Esophagus muscularis mucosa (tissue), 4 donors: ENCODE data around the gene RBPJL. TPM values are rescaled to one million over a fixed set of nuclear protein-coding genes. Genes with fewer than 3 reads are reported as not detected.

Experiments used
- DNase-seq: peaks from one replicate; pipeline ENCODE4 v3.0.0-alpha.2; 2017; ENCODE audit errors: extremely low spot score
- H3K27ac ChIP-seq, 4 donors: fragments of 200-600 bp; sonication (generic); replicated peaks in 1 of 4; 1 replicate in 3 of 4; 2 replicates in 1 of 4; pipeline ENCODE4 v1.5.1; 2016 to 2019; ENCODE audit warnings: mild to moderate bottlenecking in 1 of 4
- H3K27me3 ChIP-seq, 4 donors: fragments of 200-600 bp; sonication (generic); one replicate each; pipeline versions ENCODE4 v1.5.1 to v1.6.0; 2016 to 2019
- H3K36me3 ChIP-seq, 4 donors: fragments of 200-600 bp; sonication (generic); one replicate each; pipeline ENCODE4 v1.5.1; 2016 to 2019
- H3K4me1 ChIP-seq, 4 donors: fragments of 200-600 bp; sonication (generic); one replicate each; pipeline ENCODE4 v1.5.1; 2016 to 2019
- H3K4me3 ChIP-seq, 4 donors: fragments of 200-600 bp; sonication (generic); 1 replicate in 2 of 4; 2 replicates in 2 of 4; pipeline ENCODE4 v1.5.1; 2016 to 2019; ENCODE audit warnings: mild to moderate bottlenecking in 4 of 4, moderate library complexity in 1 of 4
- H3K9me3 ChIP-seq, 4 donors: fragments of 200-600 bp; sonication (generic); 1 replicate in 3 of 4; 2 replicates in 1 of 4; pipeline ENCODE4 v1.5.1; 2016 to 2019
- CTCF ChIP-seq, 3 experiments: fragments of 200-600 bp in 2 of 3; fragments of 450-650 bp in 1 of 3; sonication (generic) in 2 of 3; IDR thresholded peaks; one replicate each; pipeline ENCODE4 v1.5.1; 2017 to 2019; ENCODE audit warnings: antibody characterized with exemption in 3 of 3, mild to moderate bottlenecking in 2 of 3, moderate library complexity in 1 of 3
- EP300 ChIP-seq: sonication (generic); formaldehyde crosslinking; IDR thresholded peaks from one replicate; pipeline ENCODE4 v1.6.1; 2017; ENCODE audit warnings: antibody characterized with exemption
- POLR2A ChIP-seq: fragments of 450-650 bp; IDR thresholded peaks from one replicate; pipeline ENCODE4 v1.6.1; 2017; ENCODE audit warnings: antibody characterized with exemption, moderate library complexity, mild to moderate bottlenecking, low read depth
- POLR2AphosphoS5 ChIP-seq, 2 donors: sonication (generic); formaldehyde crosslinking; IDR thresholded peaks; one replicate each; pipeline ENCODE4 v1.6.1; 2017; ENCODE audit warnings: antibody characterized with exemption in 2 of 2
- WGBS: methylation state at CpG from one replicate; pipeline ENCODE4 v1.1.5; 2018; 5-methylcytosine and 5-hydroxymethylcytosine counted together
- intact Hi-C: fragments of 100-400 bp; cut with DNase I; formaldehyde crosslinking; loops from one replicate; pipeline ENCODE4 v1.15.1; 2023
- total RNA-seq, 4 donors: library from RNA; depleted of rRNA; stranded (reverse); fragments of >200 nt; gene quantifications; one replicate each; pipeline versions ENCODE4 v1.1.0 to v1.2.1, GENCODE V29; 2016

Gene RBPJL
- total RNA-seq, 4 donors from 2014 or later, result not detected

DNA sequence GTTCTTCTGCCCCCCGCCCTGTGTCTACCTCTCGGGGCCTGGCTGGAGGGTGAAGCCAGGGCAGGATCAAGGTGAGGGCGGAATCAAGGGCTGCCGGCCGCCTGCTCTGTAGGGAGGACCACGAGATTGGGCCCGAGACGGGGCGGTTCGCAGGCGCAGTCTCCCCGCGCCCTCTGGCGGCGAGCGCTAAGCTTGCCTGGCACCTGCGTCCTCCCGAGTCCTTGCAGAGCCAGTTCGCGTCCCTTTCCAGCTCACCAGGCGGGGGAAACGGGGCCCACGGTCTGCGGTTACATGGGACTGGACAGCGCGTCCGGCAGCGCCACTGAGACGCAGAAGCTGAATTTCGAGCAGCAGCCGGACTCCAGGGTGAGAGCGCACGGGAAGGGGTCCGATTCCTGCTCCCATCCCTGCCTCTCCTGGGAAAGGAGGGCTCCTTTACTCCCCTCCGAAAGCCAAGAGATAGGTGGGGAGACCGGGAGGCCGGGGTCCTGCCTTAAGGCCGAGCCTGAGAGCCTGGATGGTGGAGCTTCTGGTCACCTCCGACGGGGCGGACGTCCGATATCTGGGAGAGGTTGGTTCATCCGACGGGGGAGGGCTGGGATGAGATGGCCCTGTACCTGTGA is 5.1 kb downstream of the RBPJL start:
- intact Hi-C loops, result no loop called here
- 46% methylated on average over 12 of the region's 45 CpGs for WGBS
- Histone ChIP-seq H3K9me3 (no peaks in the 10 kb centered on the region), H3K4me1 (peaks cover 0 to 25% (median 12%) of the 10 kb centered on the region in 4 donors), H3K4me3 (no peak overlapping the region), H3K27ac (no peak overlapping the region), H3K27me3 (peaks cover 0 to 87% (median 13%) of the 10 kb centered on the region in 4 donors), H3K36me3 (no peaks in the 10 kb centered on the region)
- TF ChIP-seq EP300 (no peak), CTCF (IDR thresholded peaks at IDR 0.05) (peak; percentile 48 to 87 (median 66))
- DNase-seq, result no peak

DNA sequence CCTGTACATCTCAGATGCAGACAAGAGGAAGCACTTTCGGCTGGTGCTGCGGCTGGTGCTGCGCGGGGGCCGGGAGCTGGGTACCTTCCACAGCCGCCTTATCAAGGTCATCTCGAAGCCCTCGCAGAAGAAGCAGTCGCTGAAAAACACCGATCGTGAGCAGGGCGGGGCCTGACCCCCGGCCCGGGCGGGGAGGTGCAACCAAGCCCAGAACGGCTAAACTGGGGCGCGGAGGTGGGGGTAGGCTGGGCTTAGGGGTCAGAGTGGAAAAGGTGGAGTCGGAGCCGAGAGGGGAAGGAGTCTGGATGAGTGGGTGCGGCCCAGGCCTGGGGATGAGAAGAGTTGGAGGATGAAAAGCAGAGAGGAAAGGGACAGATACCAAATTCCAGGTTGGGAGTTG is 5.6 kb downstream of the RBPJL start:
- H3K4me3 ChIP-seq, result no peak overlapping the region
- H3K27me3 ChIP-seq, result peaks cover 0 to 87% (median 15%) of the 10 kb centered on the region in 4 donors
- peaks cover 0 to 24% (median 12%) of the 10 kb centered on the region in 4 donors for H3K4me1 ChIP-seq
- 61% methylated on average over 21 of the region's 21 CpGs for WGBS
- no peak for TF ChIP-seq CTCF (IDR thresholded peaks at IDR 0.05)
- no peak for DNase-seq
- intact Hi-C loops, result no loop called here
- no peaks in the 10 kb centered on the region for H3K9me3 ChIP-seq
- H3K27ac ChIP-seq, result no peak overlapping the region
- H3K36me3 ChIP-seq, result no peaks in the 10 kb centered on the region

GRCh38 chr20:45313065-45313695 is 6.5 kb downstream of the RBPJL start:
- Histone ChIP-seq H3K9me3 (no peaks in the 10 kb centered on the region), H3K27ac (no peak overlapping the region), H3K36me3 (no peaks in the 10 kb centered on the region), H3K4me1 (peaks cover 0 to 22% (median 10%) of the 10 kb centered on the region in 4 donors), H3K4me3 (no peak overlapping the region), H3K27me3 (peaks cover 0 to 85% (median 17%) of the 10 kb centered on the region in 4 donors)
- intact Hi-C loops, result no loop called here
- TF ChIP-seq POLR2A, result no peak
- no peak for TF ChIP-seq EP300
- no peak for TF ChIP-seq CTCF (IDR thresholded peaks at IDR 0.05)
- TF ChIP-seq POLR2AphosphoS5 (IDR thresholded peaks at IDR 0.05), result no peak
- 90% methylated on average over 8 of the region's 8 CpGs for WGBS
- no peak for DNase-seq

DNA sequence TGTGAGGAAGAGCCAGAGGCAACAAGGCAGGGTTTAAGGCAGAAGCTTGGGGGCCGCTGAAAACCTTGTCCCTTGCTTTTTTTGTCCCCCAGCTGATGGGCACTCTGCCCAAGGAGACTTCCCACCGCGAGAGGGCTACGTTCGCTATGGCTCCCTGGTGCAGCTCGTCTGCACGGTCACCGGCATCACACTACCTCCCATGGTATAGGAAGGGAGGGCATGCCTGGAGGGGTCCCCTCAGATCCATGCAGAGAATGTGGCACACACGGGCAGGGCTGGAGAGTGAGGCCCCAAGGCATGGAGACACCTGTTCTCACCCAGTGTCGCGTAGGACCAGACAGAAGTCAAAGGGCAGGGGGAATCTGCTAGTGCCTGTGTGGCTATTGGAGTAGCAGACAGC is 7.3 kb downstream of the RBPJL start:
- H3K27me3 ChIP-seq, result peaks cover 0 to 79% (median 17%) of the 10 kb centered on the region in 4 donors
- intact Hi-C loops, result no loop called here
- 85% methylated on average over 11 of the region's 11 CpGs for WGBS
- no peak for DNase-seq
- H3K36me3 ChIP-seq, result no peaks in the 10 kb centered on the region
- no peak overlapping the region for H3K4me3 ChIP-seq
- no peaks in the 10 kb centered on the region for H3K9me3 ChIP-seq
- peaks cover 0 to 17% (median 7%) of the 10 kb centered on the region in 4 donors for H3K4me1 ChIP-seq
- TF ChIP-seq POLR2A, result no peak
- TF ChIP-seq POLR2AphosphoS5 (IDR thresholded peaks at IDR 0.05), result no peak
- no peak for TF ChIP-seq CTCF (IDR thresholded peaks at IDR 0.05)
- no peak for TF ChIP-seq EP300
- no peak overlapping the region for H3K27ac ChIP-seq
